Stimulated activated CD4-positive, alpha-beta T cell treated with anti-CD3 and anti-CD28 coated beads, Interleukin-2, amount 100 ng/mL, for 4 hours (primary cell): ENCODE data around the gene TNFAIP2.

ENCODE experiments used
- DNase-seq: peaks from one replicate; pipeline ENCODE4 v3.0.0-alpha.2; 2020; ENCODE audit warnings: low read depth

TNFAIP2 gene

DNA sequence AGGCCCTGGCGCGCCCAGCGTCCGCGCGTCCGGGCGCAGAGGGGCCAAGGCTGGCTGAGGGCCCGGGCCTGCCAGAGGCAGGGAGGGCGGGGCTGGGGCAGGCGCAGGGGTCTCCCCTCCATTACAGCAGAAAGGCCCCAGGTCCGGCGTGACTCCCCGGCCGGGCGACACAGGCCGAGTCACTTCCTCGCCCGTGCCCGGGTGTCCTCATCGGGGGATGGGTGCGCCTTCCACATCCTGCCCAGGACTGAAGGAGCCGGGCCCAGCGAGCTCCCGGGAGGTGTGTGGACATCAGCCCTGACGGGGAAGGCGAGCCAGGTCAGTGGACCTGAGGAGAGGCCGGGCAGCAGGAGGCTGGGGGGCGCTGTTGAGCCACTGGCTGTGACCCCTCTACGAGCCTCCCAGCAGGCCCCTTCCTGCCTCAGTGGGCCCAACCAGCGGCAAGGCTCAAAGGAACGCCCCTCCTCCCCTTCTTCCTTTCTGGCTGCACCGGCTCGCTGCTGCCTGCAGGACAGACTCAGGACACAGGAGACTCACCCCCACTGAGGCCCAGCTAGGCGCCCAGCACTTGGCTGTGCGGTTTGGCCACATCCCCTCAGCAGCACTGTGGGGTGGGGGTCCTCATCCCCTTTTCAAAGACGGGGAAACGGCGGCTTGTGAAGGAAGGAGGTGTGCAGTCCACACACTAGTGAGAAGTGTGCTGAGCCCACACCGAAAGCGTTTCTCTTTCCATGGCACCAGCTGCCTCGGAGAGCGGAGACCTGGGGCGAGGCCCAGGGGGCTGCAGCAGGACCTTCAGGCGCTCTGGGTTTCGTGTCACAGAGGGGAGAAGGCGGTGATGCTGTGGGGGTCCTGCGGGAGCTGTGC, 606 bp downstream of the TNFAIP2 start:
- DNase-seq = no peak

DNA sequence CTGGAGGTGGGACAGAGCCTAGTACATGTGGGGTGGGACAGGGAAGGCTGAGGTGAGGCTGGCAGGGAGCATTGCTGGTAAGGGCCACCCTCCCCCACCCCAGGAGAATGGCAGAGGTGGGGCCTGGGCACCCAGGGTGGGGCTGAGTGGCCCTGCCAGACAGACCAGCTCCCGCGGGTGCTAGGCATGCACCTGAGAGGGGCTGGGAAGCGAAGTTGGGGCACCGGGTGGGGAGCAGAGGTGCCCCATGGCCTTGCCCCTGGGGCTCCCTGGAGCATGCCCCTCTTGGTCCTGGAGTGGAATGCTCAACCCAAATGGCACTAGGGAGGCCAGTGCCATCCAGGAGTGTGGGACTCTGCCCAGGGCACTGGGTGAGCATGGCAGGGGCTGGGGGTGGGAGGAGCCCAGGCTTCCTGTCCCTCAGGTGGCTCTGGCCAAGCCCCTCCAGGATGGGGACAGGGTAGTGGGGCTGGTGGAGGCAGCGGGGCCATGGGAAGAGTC, 1.3 kb downstream of the TNFAIP2 start:
- no peak for DNase-seq

DNA sequence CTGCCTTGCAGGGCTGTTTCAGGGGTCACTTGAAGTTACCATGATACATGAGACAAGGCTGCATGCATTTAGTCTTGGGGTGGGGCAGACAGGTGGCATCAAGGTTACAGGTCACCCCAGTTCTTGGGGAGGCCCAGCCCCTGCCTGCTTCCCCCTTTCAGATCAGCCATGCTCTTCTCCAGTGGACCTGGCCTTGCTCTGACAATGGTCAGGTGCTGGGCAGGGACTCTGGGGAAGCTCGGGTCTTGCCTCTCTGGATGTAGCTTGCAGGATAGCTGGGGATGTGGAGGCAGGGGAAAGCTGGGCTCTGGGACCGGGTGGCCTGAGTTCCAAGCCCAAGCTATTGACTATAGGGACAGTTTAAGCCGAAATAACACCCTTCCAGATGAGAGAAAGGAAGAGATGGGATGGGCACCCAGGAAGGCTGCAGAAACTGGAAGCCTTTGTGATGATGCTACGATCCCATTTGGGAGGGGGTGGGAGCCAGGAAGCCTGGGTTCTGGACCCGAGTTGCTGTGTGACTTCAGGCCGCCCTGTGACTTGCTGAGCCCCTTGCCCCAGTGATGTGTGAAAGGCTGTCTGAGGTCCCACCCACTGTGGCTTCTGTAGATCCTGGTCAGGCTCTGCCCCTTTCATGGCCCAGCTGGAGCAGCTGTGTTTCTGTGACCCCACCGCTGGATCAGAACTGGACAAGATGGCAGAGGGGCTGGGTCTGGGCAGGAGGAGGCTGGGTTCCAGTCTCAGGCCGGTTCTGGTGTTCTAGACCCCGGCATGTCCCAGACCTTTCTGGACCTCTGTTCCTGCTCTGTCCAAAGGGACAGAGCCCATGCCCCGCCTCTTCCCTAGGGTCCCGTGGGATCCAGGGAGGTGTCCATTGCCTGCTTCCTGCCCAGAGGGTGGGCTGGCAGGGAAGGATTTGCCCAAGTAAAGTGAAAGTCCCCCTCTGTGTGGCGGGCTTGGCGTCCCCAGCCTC, 2.1 kb downstream of the TNFAIP2 start:
- DNase-seq = no peak

DNA sequence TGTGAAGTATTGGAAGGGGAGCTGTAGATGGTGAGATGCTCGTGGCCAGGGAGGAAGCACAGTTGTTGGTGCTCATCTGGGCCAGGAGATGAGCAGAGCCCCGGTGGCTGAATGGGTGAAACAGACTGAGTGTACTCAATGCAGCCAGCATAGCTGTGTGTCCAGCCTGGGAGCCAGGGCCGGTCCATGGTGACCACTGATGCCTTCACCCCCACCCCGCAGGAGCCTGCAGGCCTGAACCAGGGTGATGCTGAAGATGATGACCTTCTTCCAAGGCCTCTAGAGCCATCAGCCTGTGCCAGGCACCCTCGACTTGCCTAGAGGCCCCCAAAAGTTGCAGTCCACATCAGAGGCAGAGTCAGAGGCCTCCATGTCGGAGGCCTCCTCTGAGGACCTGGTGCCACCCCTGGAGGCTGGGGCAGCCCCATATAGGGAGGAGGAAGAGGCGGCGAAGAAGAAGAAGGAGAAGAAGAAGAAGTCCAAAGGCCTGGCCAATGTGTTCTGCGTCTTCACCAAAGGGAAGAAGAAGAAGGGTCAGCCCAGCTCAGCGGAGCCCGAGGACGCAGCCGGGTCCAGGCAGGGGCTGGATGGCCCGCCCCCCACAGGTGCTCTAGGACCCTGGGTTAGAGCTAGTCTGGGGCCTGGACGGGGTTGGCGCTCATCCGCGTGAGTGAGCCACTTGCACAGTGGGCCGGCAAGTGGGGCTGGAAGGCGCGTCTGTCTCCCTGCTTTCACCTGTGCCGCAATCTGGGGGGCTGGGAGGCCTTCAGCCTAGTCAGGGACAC, 3.0 kb downstream of the TNFAIP2 start:
- DNase-seq = no peak

DNA sequence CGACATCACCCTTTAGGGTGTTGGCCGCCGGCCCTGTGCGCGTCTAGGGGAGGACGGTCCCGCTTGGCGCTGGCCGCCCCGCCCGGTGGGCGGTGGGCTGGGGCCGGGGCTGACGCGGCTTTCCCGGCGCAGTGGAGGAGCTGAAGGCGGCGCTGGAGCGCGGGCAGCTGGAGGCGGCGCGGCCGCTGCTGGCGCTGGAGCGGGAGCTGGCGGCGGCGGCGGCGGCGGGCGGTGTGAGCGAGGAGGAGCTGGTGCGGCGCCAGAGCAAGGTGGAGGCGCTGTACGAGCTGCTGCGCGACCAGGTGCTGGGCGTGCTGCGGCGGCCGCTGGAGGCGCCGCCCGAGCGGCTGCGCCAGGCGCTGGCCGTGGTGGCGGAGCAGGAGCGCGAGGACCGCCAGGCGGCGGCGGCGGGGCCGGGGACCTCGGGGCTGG, 3.6 kb downstream of the TNFAIP2 start:
- no peak for DNase-seq

DNA sequence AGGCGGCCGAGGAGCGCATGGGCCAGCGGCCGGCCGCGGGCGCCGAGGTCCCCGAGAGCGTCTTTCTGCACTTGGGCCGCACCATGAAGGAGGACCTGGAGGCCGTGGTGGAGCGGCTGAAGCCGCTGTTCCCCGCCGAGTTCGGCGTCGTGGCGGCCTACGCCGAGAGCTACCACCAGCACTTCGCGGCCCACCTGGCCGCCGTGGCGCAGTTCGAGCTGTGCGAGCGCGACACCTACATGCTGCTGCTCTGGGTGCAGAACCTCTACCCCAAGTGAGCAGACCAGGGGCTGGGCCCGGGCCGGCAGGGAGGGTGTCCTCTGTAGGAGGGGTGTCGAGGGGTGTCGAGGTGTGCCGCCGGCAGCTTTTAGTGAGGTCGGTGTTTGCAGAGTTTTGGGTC, 4.1 kb downstream of the TNFAIP2 start:
- no peak for DNase-seq

DNA sequence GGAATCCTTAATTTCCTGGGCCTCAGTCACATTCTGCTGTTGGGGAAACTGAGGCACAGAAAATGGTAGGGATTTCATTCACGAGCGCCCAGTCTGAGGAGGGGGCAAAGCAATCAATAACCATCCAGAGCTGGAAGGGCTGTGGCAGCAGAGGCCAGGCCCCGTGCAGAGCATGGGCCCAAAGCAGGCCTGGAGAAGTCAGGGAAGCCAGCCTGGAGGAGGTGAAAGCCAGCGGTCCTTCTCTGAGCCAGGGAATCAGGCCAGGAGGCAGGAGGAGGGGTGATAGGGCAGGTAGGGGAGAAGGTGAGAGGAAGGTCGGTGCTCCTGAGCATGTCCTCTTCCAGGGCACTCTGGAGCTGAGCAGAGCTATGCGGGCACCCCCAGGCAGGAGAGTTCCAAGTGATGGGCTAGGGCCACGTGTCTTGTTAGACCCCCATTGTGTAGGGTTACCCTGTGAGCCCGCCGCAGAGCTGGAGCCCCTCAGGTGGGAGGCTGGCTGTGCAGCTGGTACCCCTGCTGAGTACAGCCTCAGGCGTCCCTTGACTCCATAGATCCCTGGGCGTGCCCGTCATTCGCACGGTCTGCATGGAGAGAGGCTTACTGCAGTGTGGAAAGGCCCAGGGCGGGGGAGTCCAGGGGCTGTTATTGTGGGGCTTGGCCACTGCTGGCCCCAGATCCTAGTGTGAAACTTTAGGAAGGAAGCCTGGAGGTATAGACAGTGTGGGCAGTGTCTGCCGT, 4.8 kb downstream of the TNFAIP2 start:
- no peak for DNase-seq

DNA sequence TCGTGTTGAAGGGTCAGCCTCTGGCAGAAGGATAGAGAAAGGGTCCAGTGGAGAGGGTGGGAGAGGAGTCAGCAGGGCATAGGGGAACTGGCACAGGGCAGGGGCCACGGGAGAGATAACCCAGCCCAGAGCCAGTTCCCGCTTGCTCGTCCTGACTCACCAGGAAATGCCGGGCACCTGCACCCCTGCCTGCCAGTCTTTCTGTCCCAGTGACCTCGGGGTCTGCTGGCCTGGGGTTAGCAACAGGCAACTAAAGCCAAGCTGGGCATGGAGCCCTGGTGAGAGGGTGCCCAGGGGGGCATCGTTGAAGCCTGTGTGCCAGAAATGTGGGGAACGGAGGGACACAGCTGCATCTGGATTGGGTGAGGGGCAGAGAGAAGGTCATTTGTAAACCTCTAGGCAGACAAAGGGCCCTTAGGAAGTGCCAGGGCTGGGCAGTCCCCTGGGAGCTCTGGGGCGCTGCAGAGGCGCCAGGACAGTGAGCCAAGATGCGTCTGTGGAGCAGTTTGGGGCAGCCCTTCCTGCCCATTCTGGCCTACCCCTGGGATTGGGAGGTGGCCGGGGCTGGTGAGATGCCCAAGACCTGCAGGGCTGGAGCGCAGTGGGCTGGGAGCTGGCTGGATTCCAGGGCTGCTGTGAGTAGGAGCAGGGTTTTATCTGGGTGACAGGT, 5.5 kb downstream of the TNFAIP2 start:
- DNase-seq = no peak

DNA sequence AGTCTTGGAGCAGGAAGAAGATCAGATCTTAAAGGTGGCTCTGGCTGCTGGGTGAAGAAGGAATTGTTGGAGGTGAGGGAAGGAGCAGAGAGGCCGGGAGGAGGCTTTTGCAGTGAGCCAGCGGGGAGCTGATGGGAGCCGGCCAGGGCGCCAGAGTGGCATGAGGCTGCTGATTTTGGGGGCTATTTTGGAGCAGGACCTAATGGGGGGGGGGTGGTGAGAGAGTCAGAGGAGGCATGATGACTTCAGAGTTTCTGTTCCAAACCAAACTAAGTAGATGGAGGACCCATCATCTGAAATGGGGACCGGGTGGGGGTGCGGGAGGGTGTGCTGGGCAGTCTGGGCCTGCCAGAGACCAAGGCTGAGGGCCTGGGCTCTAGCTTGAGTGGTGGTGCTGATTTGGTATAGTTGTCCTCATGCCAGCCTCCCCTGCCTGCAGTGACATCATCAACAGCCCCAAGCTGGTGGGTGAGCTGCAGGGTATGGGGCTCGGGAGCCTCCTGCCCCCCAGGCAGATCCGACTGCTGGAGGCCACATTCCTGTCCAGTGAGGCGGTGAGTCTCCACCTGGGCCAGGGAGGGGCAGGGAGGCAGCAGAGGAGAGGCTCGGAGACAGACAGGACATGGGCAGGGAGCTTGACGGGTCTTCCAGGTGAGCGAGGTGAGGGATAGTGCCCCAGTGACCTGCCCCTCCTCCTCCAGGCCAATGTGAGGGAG, 6.2 kb downstream of the TNFAIP2 start:
- DNase-seq = no peak

DNA sequence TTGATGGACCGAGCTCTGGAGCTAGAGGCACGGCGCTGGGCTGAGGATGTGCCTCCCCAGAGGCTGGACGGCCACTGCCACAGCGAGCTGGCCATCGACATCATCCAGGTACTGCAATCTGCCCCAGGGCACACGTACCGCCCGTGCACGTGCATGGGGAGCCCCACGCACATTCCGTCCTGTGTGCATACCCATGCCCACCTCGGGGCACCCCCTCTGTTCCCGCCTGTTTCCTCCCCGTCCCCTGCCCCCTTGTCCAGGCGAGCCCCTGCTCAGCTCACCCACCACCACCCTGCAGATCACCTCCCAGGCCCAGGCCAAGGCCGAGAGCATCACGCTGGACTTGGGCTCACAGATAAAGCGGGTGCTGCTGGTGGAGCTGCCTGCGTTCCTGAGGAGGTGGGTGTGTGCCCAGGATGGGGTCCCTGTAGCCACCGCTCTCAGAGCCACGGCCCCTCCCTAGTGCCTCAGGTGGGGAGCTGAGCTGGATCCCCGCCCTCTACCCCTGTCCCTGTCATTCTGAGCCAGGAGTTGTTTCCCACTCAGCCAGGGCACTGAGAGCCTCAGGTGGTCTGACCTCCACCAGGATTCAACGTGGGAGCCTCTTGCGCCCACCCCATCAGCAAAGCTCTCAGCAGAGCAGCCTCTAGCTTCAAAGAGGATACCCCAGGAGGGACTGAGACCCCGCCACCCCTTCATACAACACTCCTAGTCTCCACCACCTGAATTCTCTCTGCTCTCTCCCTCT, 6.9 kb downstream of the TNFAIP2 start:
- DNase-seq = no peak

DNA sequence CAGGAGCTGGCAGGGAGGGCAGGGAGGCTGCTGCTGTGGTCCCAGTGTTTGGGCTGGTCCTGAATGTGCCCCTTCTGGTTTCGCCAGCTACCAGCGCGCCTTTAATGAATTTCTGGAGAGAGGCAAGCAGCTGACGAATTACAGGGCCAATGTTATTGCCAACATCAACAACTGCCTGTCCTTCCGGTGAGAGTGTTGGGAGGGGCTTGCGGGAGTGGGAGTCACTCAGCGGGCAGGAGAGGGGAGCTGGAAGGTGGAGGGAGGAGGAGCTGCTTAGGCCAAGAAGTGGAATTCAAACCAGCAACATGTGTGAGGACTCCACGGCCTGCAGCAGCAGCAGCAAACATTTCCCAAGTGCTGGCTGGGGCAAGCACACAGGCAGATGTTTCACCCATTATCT, 7.7 kb downstream of the TNFAIP2 start:
- DNase-seq = no peak

DNA sequence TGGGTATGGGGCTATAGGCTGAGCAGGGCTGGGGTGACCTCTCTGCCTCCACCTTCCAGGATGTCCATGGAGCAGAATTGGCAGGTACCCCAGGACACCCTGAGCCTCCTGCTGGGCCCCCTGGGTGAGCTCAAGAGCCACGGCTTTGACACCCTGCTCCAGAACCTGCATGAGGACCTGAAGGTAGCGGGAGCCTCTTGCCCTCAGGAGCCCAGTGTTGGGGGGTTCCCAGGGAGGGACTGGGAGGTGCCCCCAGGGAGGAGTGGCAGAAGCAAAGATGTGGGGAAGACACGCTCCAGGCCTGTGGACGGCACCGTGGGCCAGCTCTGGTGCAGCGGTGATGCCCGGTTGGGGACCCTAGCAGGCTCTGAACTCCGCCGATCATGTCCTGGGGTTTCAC, 8.3 kb downstream of the TNFAIP2 start:
- no peak for DNase-seq

DNA sequence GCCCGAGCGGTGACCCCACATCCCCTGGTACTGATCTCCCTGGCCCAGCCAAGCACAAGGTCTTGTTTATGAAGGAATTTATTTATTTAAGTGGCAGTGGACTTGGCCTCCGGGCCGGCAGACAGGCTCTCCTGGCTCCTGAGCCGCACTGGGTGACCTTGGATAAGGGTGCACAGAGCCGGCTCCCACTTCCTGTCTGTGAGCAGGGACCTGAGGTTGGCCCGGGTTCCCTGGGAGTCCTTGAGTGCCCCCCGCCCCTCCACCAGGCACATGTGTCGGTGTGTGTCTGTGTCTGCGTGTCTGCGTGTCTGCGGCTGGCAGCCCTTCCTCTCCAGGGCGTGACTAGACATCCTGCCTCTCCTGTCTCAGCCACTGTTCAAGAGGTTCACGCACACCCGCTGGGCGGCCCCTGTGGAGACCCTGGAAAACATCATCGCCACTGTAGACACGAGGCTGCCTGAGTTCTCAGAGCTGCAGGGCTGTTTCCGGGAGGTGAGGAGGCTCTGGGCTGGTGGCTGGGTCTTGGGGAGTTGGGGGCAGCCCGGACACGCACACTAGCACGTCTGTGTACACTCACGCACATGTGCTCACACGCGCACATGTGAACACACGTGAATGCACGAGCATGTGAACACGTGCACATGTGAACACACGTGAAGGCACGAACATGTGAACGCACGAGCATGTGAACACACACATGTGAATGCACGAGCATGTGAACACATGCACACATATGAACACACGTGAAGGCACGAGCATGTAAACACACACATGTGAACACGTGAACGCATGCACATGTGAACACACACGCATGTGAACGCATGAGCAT, 9.3 kb downstream of the TNFAIP2 start:
- no peak for DNase-seq

DNA sequence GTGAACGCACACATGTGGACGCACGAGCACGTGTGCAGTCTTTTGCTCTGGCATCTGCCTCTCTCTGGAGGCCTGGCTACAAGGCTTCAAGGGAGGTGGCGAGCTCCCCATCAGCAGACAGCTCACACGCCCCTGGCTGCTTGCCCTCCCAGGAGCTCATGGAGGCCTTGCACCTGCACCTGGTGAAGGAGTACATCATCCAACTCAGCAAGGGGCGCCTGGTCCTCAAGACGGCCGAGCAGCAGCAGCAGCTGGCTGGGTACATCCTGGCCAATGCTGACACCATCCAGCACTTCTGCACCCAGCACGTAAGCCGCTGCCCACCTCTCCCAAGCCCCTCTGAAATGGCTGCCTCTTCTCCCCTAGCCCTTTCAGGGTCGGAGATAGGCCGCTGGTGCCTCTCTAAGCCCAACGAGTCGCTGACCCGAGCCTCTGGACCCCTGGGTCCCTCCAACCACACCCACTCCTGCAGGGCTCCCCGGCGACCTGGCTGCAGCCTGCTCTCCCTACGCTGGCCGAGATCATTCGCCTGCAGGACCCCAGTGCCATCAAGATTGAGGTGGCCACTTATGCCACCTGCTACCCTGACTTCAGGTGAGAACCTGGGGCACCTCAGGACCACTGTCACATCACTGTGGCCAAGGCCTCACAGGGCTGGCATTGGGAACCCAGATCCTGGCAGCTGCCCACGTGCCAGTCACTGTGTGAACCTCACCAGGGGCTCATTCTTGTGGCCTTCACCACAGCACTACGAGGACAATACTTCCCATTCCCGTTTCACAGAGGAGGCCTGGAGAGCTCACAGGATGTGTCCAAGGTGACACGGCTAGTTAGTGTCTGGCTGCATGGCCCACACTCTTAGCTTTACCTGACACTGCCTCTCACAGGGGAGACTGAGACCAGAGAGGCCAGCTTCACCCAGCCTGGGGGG, 10.2 kb downstream of the TNFAIP2 start:
- DNase-seq = no peak

DNA sequence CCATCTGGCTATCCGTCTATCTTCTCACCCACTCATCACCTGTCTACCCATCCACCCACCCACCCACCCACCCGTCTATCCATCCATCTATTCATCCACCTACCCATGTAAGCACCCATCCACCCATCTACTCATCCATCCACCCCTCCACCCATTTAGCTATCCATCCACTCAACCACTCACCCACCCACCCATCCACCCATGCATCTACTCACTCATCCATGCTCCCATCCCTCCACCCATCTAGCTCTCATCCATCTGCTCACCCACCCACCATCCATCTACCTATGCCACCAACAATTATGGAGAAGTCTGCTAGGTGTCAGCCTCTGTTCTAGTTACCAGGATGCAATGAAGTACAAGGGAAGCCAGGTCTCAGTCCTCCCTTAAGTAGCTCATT, 11.1 kb downstream of the TNFAIP2 start:
- DNase-seq = no peak

DNA sequence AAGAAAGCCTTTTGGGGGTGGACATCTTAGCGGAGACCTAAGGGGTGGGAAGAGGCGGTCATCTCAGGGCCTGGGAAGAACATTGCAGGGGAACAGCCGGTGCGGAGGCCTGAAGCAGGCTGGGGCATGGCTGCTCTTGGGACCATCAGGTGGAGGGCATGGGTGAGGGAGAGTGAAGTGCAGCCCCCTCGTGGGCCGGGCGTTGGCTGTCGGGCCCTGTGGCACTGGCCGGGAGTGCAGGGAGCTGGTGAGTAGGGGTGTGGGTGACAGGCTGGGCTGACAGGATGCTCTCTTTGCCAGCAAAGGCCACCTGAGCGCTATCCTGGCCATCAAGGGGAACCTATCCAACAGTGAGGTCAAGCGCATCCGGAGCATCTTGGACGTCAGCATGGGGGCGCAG, 11.7 kb downstream of the TNFAIP2 start:
- DNase-seq = no peak
